KMS-11 (cell line): ENCODE measurements around the gene F8.
"Not testable (repeated sequence)": the region's sequence is repeated elsewhere in the genome, so short reads cannot be mapped to it uniquely, and the experiment has no call there.

Experiments
- H2AFZ ChIP-seq: fragments of 200-600 bp; sonication (generic); 2 replicates; pipeline ENCODE4 v1.6.1; 2016; ENCODE audit warnings: antibody characterized with exemption, mixed run types, low read depth
- H3K27ac ChIP-seq: fragments of 200-600 bp; sonication (generic); 2 replicates; pipeline ENCODE4 v1.6.1; 2016; ENCODE audit warnings: mild to moderate bottlenecking, mixed run types
- H3K27me3 ChIP-seq: fragments of 200-600 bp; sonication (generic); 2 replicates; pipeline ENCODE4 v1.6.1; 2017; ENCODE audit warnings: mild to moderate bottlenecking, low read depth, mixed run types, moderate library complexity; ENCODE audit not compliant: insufficient read depth
- H3K36me3 ChIP-seq: fragments of 200-600 bp; sonication (generic); 2 replicates; pipeline ENCODE4 v1.6.1; 2017; ENCODE audit warnings: mild to moderate bottlenecking, mixed run types; ENCODE audit not compliant: insufficient read depth
- H3K4me1 ChIP-seq: fragments of 200-600 bp; sonication (generic); 2 replicates; pipeline ENCODE4 v1.6.1; 2016; ENCODE audit warnings: mild to moderate bottlenecking, low read depth, mixed run types; ENCODE audit not compliant: poor library complexity, severe bottlenecking
- H3K4me2 ChIP-seq: fragments of 200-600 bp; sonication (generic); 2 replicates; pipeline ENCODE4 v1.7.0; 2016; ENCODE audit warnings: mild to moderate bottlenecking, mixed run types
- H3K4me3 ChIP-seq: fragments of 200-600 bp; sonication (generic); IDR thresholded peaks from 2 replicates; pipeline ENCODE4 v1.6.1; 2017; ENCODE audit warnings: low read depth, low read length, mixed read lengths; ENCODE audit not compliant: insufficient read depth
- H3K79me2 ChIP-seq: fragments of 200-600 bp; sonication (generic); 2 replicates; pipeline ENCODE4 v1.6.1; 2016; ENCODE audit warnings: low read depth, mixed run types; ENCODE audit not compliant: insufficient read depth
- H3K9ac ChIP-seq: fragments of 200-600 bp; sonication (generic); 2 replicates; pipeline ENCODE4 v1.6.1; 2016; ENCODE audit warnings: mild to moderate bottlenecking, mixed run types
- H4K20me1 ChIP-seq: fragments of 200-600 bp; sonication (generic); 2 replicates; pipeline ENCODE4 v1.6.1; 2016; ENCODE audit warnings: mild to moderate bottlenecking, mixed run types; ENCODE audit not compliant: insufficient read depth
- CTCF ChIP-seq: fragments of 200-600 bp; sonication (generic); conservative IDR thresholded peaks from 2 replicates; pipeline ENCODE4 v1.6.1; 2017; ENCODE audit warnings: low read depth, mild to moderate bottlenecking, antibody characterized with exemption, low read length, moderate library complexity, mixed read lengths

F8 gene

GRCh38 chrX:154979629-154980028 lies 42.9 kb downstream of the F8 start:
- Histone ChIP-seq H3K4me1 (peaks cover 5% of the 10 kb centered on the region), H3K27me3 (no peaks in the 10 kb centered on the region), H3K27ac (no peak overlapping the region), H2AFZ (no peak overlapping the region), H3K9ac (no peak overlapping the region), H3K4me2 (no peak overlapping the region), H4K20me1 (no peaks in the 10 kb centered on the region), H3K36me3 (no peaks in the 10 kb centered on the region), H3K79me2 (no peaks in the 10 kb centered on the region), H3K4me3 (no peak overlapping the region)
- no peak for TF ChIP-seq CTCF

GRCh38 chrX:154968353-154968752 lies 54.2 kb downstream of the F8 start:
- Histone ChIP-seq H3K4me1 (no peaks in the 10 kb centered on the region), H3K4me2 (no peak overlapping the region), H4K20me1 (no peaks in the 10 kb centered on the region), H3K36me3 (no peaks in the 10 kb centered on the region), H3K4me3 (no peak overlapping the region), H3K27me3 (no peaks in the 10 kb centered on the region), H3K79me2 (no peaks in the 10 kb centered on the region), H3K9ac (no peak overlapping the region), H3K27ac (no peak overlapping the region), H2AFZ (no peak overlapping the region)
- no peak for TF ChIP-seq CTCF

- no peaks in the 10 kb centered on the region for H3K36me3 ChIP-seq
- H3K79me2 ChIP-seq: no peaks in the 10 kb centered on the region
Observed at GRCh38 chrX:154967603-154968002, 54.9 kb downstream of the F8 start.

DNA sequence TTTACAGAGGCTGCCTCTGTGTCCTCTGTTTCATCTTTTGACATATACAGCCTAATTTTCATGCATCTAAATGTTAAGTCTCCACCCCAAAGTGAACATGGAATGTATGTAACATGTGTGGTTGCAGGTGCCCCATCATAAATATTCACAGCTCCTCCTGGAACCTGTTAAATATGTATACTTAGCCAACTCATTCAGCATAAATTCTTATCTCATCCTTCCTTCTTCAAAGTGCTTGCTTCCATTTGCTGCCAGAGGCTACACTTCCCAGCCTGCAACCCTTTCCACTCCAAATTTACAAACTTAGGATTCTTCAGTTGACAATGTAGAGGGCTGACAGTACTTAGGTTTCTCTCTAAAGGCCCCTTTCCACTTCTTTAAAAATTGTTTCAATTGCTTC lies 60.6 kb downstream of the F8 start:
- no peak overlapping the region for H3K27ac ChIP-seq
- no peaks in the 10 kb centered on the region for H3K27me3 ChIP-seq
- H3K4me2 ChIP-seq: no peak overlapping the region
- no peaks in the 10 kb centered on the region for H4K20me1 ChIP-seq
- no peak for TF ChIP-seq CTCF
- H3K4me1 ChIP-seq: no peaks in the 10 kb centered on the region
- H2AFZ ChIP-seq: no peak overlapping the region
- H3K4me3 ChIP-seq: no peak overlapping the region
- H3K36me3 ChIP-seq: no peaks in the 10 kb centered on the region
- H3K9ac ChIP-seq: no peak overlapping the region
- no peaks in the 10 kb centered on the region for H3K79me2 ChIP-seq

More at GRCh38 chrX:154967603-154968002, 54.9 kb downstream of the F8 start:
- Histone ChIP-seq H3K4me2 (no peak overlapping the region), H3K27ac (no peak overlapping the region), H3K27me3 (no peaks in the 10 kb centered on the region), H3K9ac (no peak overlapping the region), H2AFZ (no peak overlapping the region), H3K4me1 (no peaks in the 10 kb centered on the region), H4K20me1 (no peaks in the 10 kb centered on the region), H3K4me3 (no peak overlapping the region)
- no peak for TF ChIP-seq CTCF

GRCh38 chrX:154955799-154956198 lies 66.7 kb downstream of the F8 start:
- H3K4me2 ChIP-seq, H3K9ac ChIP-seq, H3K4me1 ChIP-seq, H2AFZ ChIP-seq, H3K4me3 ChIP-seq, H3K27me3 ChIP-seq, H3K36me3 ChIP-seq, H4K20me1 ChIP-seq, H3K27ac ChIP-seq, H3K79me2 ChIP-seq: not testable (repeated sequence)

DNA sequence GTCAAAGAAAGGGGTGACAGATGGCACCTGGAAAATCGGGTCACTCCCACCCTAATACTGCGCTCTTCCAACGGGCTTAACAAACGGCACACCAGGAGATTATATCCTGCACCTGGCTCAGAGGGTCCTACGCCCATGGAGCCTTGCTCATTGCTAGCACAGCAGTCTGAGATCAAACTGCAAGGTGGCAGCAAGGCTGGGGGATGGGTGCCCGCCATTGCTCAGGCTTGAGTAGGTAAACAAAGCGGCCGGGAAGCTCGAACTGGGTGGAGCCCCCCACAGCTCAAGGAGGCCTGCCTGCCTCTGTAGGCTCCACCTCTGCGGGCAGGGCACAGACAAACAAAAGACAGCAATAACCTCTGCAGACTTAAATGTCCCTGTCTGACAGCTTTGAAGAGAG lies 83.3 kb downstream of the F8 start:
- H3K27ac ChIP-seq, H4K20me1 ChIP-seq, H2AFZ ChIP-seq, H3K9ac ChIP-seq, H3K79me2 ChIP-seq, H3K36me3 ChIP-seq, H3K27me3 ChIP-seq, H3K4me3 ChIP-seq, H3K4me2 ChIP-seq, H3K4me1 ChIP-seq: not testable (repeated sequence)

DNA sequence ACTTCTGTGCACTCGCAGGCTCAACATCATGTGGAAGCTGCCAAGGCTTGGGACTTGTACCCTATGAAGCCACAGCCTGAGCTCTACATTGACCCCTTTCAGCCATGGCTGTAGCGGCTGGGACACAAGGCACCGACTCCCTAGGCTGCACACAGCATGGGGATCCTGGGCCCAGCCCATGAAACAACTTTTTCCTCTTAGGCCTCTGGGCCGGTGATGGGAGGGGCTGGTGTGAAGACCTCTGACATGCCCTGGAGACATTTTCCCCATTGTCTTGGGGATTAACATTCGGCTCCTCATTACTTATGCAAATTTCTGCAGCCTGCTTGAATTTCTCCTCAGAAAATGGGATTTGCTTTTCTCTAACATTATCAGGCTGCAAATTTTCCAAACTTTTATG lies 97.8 kb downstream of the F8 start:
- H3K36me3 ChIP-seq, H3K4me1 ChIP-seq, H3K79me2 ChIP-seq, H2AFZ ChIP-seq, H3K4me2 ChIP-seq, H3K27ac ChIP-seq, H3K9ac ChIP-seq, H3K27me3 ChIP-seq, H3K4me3 ChIP-seq, H4K20me1 ChIP-seq: not testable (repeated sequence)
